Motor neuron (in vitro differentiated cells): ENCODE measurements around the gene ARHGEF10L. TPM values are rescaled to one million over a fixed set of nuclear protein-coding genes. Genes with fewer than 3 reads are reported as not detected.

Source experiments
- ATAC-seq, 8 experiments: fragments of 200-7000 bp; cut with Tn5 transposase; replicated peaks in 6 of 8; 2 replicates each; pipeline ENCODE4 v1.8.0; 2021; ENCODE audit warnings: mild to moderate bottlenecking in 8 of 8, moderate library complexity in 8 of 8
- H3K27ac ChIP-seq, 2 donors: fragments of 250-450 bp; sonication (Bioruptor Pico); 2 replicates each; pipeline ENCODE4 v1.9.0; 2021; ENCODE audit warnings: antibody characterized with exemption in 2 of 2, mild to moderate bottlenecking in 2 of 2, moderate library complexity in 1 of 2
- H3K4me1 ChIP-seq, 2 donors: fragments of 250-450 bp; sonication (Bioruptor Pico); replicated peaks in 1 of 2; 2 replicates each; pipeline ENCODE4 v1.6.1; 2021; ENCODE audit warnings: antibody characterized with exemption in 2 of 2, mild to moderate bottlenecking in 2 of 2, moderate library complexity in 1 of 2
- H3K4me3 ChIP-seq, 5 donors: fragments of 250-450 bp; sonication (Bioruptor Pico); 2 replicates each; pipeline ENCODE4 v1.9.0; 2021; ENCODE audit warnings: antibody characterized with exemption in 5 of 5, mild to moderate bottlenecking in 5 of 5, moderate library complexity in 4 of 5
- WGBS, 10 experiments: fragments of 450-650 bp; shearing (Covaris generic); methylation state at CpG; one replicate each; pipeline ENCODE4 v1.0.0; 2022; 5-methylcytosine and 5-hydroxymethylcytosine counted together
- in situ Hi-C, 9 experiments: fragments of 400-800 bp; cut with MboI; loops; one replicate each; pipeline ENCODE4 v1.15.0; 2021; ENCODE audit warnings: low sequenced_read_pairs in 9 of 9, low pct_unique_long_range_greater_than_20kb in 2 of 9; ENCODE audit not compliant: unreplicated experiment in 9 of 9
- total RNA-seq, 8 experiments: library from RNA; unstranded; fragments of 300-600 nt; gene quantifications; 2 replicates each; pipeline versions ENCODE4 v1.2.3 to v1.2.4, GENCODE V29; 2022

Gene ARHGEF10L
- total RNA-seq, 8 experiments from 2014 or later = 2.5 to 41.4 (median 26.1) TPM

- ATAC-seq = peak in 2 of 8 experiments; percentile 13 to 23
- 17 to 96% (median 85%) methylated on average over 1 to 8 of the region's 14 CpGs; no CpG with 5 or more reads in 4 of the 10 experiments for WGBS, 10 experiments
- Histone ChIP-seq H3K4me1 (peaks cover 3 to 10% of the 10 kb centered on the region in 2 donors), H3K27ac (peak overlapping the region; percentile 49 to 53), H3K4me3 (no peak overlapping the region)
- in situ Hi-C loops = loop anchor here in 5 of 9 experiments (10.0 to 25.0 kb wide), 4 partner anchors 443 to 943 kb away; no protein-coding TSS in a partner anchor
Observed at GRCh38 chr1:17643861-17644703, 104.6 kb downstream of the ARHGEF10L start.

- Histone ChIP-seq H3K4me3 (no peak overlapping the region), H3K4me1 (peaks cover 3 to 10% of the 10 kb centered on the region in 2 donors), H3K27ac (peak overlapping the region; percentile 49 to 53)
- peak in 5 of 8 experiments; percentile 9 to 56 (median 52) for ATAC-seq
- 67 to 93% (median 84%) methylated on average over 3 to 24 of the region's 28 CpGs; no CpG with 5 or more reads in 3 of the 10 experiments for WGBS, 10 experiments
- in situ Hi-C loops = loop anchor here in 5 of 9 experiments (10.0 to 25.0 kb wide), 4 partner anchors 442 to 942 kb away; no protein-coding TSS in a partner anchor
Observed at GRCh38 chr1:17645068-17645911, 105.8 kb downstream of the ARHGEF10L start.

GRCh38 chr1:17646444-17647280, 107.2 kb downstream of the ARHGEF10L start:
- Histone ChIP-seq H3K4me1 (peaks cover 3 to 10% of the 10 kb centered on the region in 2 donors), H3K27ac (no peak overlapping the region), H3K4me3 (no peak overlapping the region)
- 76 to 100% (median 88%) methylated on average over 1 to 21 of the region's 32 CpGs; no CpG with 5 or more reads in 2 of the 10 experiments for WGBS, 10 experiments
- ATAC-seq = peak in 1 of 8 experiments; percentile 8
- in situ Hi-C loops = loop anchor here in 5 of 9 experiments (10.0 to 25.0 kb wide), 4 partner anchors 441 to 941 kb away; no protein-coding TSS in a partner anchor

GRCh38 chr1:17648457-17649145, 109.1 kb downstream of the ARHGEF10L start:
- H3K4me1 ChIP-seq = peaks cover 10 to 17% of the 10 kb centered on the region in 2 donors
- no peak overlapping the region for H3K27ac ChIP-seq
- no peak for ATAC-seq
- H3K4me3 ChIP-seq = no peak overlapping the region
- 88 to 100% (median 100%) methylated on average over 1 to 9 of the region's 20 CpGs; no CpG with 5 or more reads in 3 of the 10 experiments for WGBS, 10 experiments
- in situ Hi-C loops = loop anchor here in 5 of 9 experiments (10.0 to 25.0 kb wide), 4 partner anchors 439 to 939 kb away; no protein-coding TSS in a partner anchor

GRCh38 chr1:17649371-17650106, 110.0 kb downstream of the ARHGEF10L start:
- Histone ChIP-seq H3K4me1 (peaks cover 11 to 12% of the 10 kb centered on the region in 2 donors), H3K27ac (no peak overlapping the region), H3K4me3 (no peak overlapping the region)
- no peak for ATAC-seq
- in situ Hi-C loops = loop anchor here in 6 of 9 experiments (10.0 to 25.0 kb wide), 7 partner anchors 263 to 938 kb away; partner anchors contain the start of gene IGSF21 (in 3 of the 6)
- WGBS, 10 experiments = 70 to 100% (median 86%) methylated on average over 1 to 11 of the region's 11 CpGs

GRCh38 chr1:17653276-17653675, 113.8 kb downstream of the ARHGEF10L start:
- WGBS, 10 experiments = 15 to 60% (median 32%) methylated on average over 2 to 7 of the region's 7 CpGs; no CpG with 5 or more reads in 6 of the 10 experiments

GRCh38 chr1:17653728-17654351, 114.3 kb downstream of the ARHGEF10L start:
- WGBS, 10 experiments = 0 to 88% (median 42%) methylated on average over 1 to 6 of the region's 9 CpGs; no CpG with 5 or more reads in 4 of the 10 experiments
- Histone ChIP-seq H3K27ac (peak overlapping the region in 1 of 2 donors; percentile 28), H3K4me1 (peaks cover 11 to 15% of the 10 kb centered on the region in 2 donors), H3K4me3 (no peak overlapping the region)
- ATAC-seq = peak; percentile 84 to 97 (median 88)
- in situ Hi-C loops = loop anchor here in 5 of 9 experiments (10.0 to 25.0 kb wide), 4 partner anchors 258 to 908 kb away; partner anchors contain the start of gene IGSF21 (in 3 of the 5)

More at GRCh38 chr1:17653276-17653675, 113.8 kb downstream of the ARHGEF10L start:
- in situ Hi-C loops = loop anchor here in 5 of 9 experiments (10.0 to 25.0 kb wide), 4 partner anchors 259 to 909 kb away; partner anchors contain the start of gene IGSF21 (in 3 of the 5)
- peak in 5 of 8 experiments; percentile 63 to 86 (median 69) for ATAC-seq
- Histone ChIP-seq H3K27ac (peak overlapping the region; percentile 28 to 41), H3K4me1 (peaks cover 11 to 15% of the 10 kb centered on the region in 2 donors), H3K4me3 (no peak overlapping the region)

- Histone ChIP-seq H3K4me3 (no peak overlapping the region), H3K4me1 (peaks cover 11 to 15% of the 10 kb centered on the region in 2 donors), H3K27ac (no peak overlapping the region)
- in situ Hi-C loops = loop anchor here in 5 of 9 experiments (10.0 to 25.0 kb wide), 4 partner anchors 258 to 908 kb away; partner anchors contain the start of gene IGSF21 (in 3 of the 5)
- WGBS, 10 experiments = 67 to 100% (median 100%) methylated on average over 1 to 2 of the region's 2 CpGs; no CpG with 5 or more reads in 6 of the 10 experiments
- ATAC-seq = no peak
Observed at GRCh38 chr1:17654519-17654918, 115.0 kb downstream of the ARHGEF10L start.

- peaks cover 11 to 15% of the 10 kb centered on the region in 2 donors for H3K4me1 ChIP-seq
- in situ Hi-C loops = loop anchor here in 5 of 9 experiments (10.0 to 25.0 kb wide), 4 partner anchors 257 to 907 kb away; partner anchors contain the start of gene IGSF21 (in 3 of the 5)
- H3K27ac ChIP-seq = no peak overlapping the region
- H3K4me3 ChIP-seq = no peak overlapping the region
- WGBS, 10 experiments = 88 to 100% (median 100%) methylated on average over 1 of the region's 1 CpG; no CpG with 5 or more reads in 4 of the 10 experiments
- no peak for ATAC-seq
Observed at GRCh38 chr1:17655169-17655568, 115.7 kb downstream of the ARHGEF10L start.

- no peak overlapping the region for H3K4me3 ChIP-seq
- WGBS, 10 experiments = 72 to 86% methylated on average over 5 to 7 of the region's 15 CpGs; no CpG with 5 or more reads in 8 of the 10 experiments
Observed at GRCh38 chr1:17655922-17656321, 116.4 kb downstream of the ARHGEF10L start.

More at GRCh38 chr1:17655922-17656321, 116.4 kb downstream of the ARHGEF10L start:
- Histone ChIP-seq H3K27ac (no peak overlapping the region), H3K4me1 (peaks cover 11 to 15% of the 10 kb centered on the region in 2 donors)
- ATAC-seq = no peak
- in situ Hi-C loops = loop anchor here in 5 of 9 experiments (10.0 to 25.0 kb wide), 4 partner anchors 256 to 906 kb away; partner anchors contain the start of gene IGSF21 (in 3 of the 5)
